Keratinocyte (primary cell): ENCODE measurements around the gene BCL11B. TPM values are rescaled to one million over a fixed set of nuclear protein-coding genes. Genes with fewer than 3 reads are reported as not detected.

Source experiments
- DNase-seq: peaks from one replicate; pipeline ENCODE4 v3.0.0-alpha.2; 2011; ENCODE audit warnings: low read depth, missing footprints, low spot score
- FAIRE-seq: peaks from 2 replicates; lab custom pipeline; 2011; peaks lifted over from hg19 to GRCh38; lab: Jason Lieb, UNC
- H2AFZ ChIP-seq: 2 replicates; pipeline ENCODE4 v1.6.0; 2012; ENCODE audit warnings: low read length, control low read depth, inconsistent platforms; ENCODE audit not compliant: control insufficient read depth
- H3K27ac ChIP-seq: 2 replicates; pipeline ENCODE4 v1.5.1; 2011; ENCODE audit warnings: low read length; ENCODE audit not compliant: control insufficient read depth, insufficient read depth
- H3K27me3 ChIP-seq: 3 replicates; pipeline ENCODE4 v1.6.0; 2011; ENCODE audit warnings: low read length; ENCODE audit not compliant: control insufficient read depth, insufficient read depth; ENCODE audit errors: extremely low read depth
- H3K36me3 ChIP-seq, 2 experiments: 2 replicates in 1 of 2; 3 replicates in 1 of 2; pipeline ENCODE4 v1.5.1; 2011; ENCODE audit warnings: low read length in 2 of 2, mild to moderate bottlenecking in 1 of 2; ENCODE audit not compliant: control insufficient read depth in 2 of 2, insufficient read depth in 2 of 2; ENCODE audit errors: extremely low read depth in 1 of 2
- H3K4me1 ChIP-seq: 3 replicates; pipeline ENCODE4 v1.5.1; 2011; ENCODE audit warnings: low read length; ENCODE audit not compliant: control insufficient read depth, insufficient read depth; ENCODE audit errors: extremely low read depth
- H3K4me2 ChIP-seq: 3 replicates; pipeline ENCODE4 v1.6.0; 2011; ENCODE audit warnings: low read depth, low read length; ENCODE audit not compliant: control insufficient read depth, insufficient read depth; ENCODE audit errors: extremely low read depth
- H3K4me3 ChIP-seq, 3 experiments: fragments of 200-600 bp in 1 of 3; sonication (generic) in 1 of 3; 2 replicates in 2 of 3; 3 replicates in 1 of 3; pipeline ENCODE4 v1.5.1; 2011 to 2016; ENCODE audit warnings: low read length in 3 of 3, mild to moderate bottlenecking in 3 of 3, control low read depth in 2 of 3, inconsistent platforms in 1 of 3, low read depth in 1 of 3, mixed read lengths in 1 of 3, mixed run types in 1 of 3, moderate library complexity in 1 of 3; ENCODE audit not compliant: control insufficient read depth in 2 of 3, insufficient read depth in 2 of 3; ENCODE audit errors: extremely low read depth in 1 of 3
- H3K79me2 ChIP-seq: 2 replicates; pipeline ENCODE4 v1.6.0; 2012; ENCODE audit warnings: low read length; ENCODE audit not compliant: control insufficient read depth, insufficient read depth
- H3K9ac ChIP-seq: 3 replicates; pipeline ENCODE4 v1.6.0; 2011; ENCODE audit warnings: low read length; ENCODE audit not compliant: control insufficient read depth, insufficient read depth; ENCODE audit errors: extremely low read depth
- H3K9me1 ChIP-seq: 3 replicates; pipeline ENCODE4 v1.6.0; 2011; ENCODE audit warnings: low read length; ENCODE audit not compliant: control insufficient read depth, insufficient read depth; ENCODE audit errors: extremely low read depth
- H3K9me3 ChIP-seq: 2 replicates; pipeline ENCODE4 v1.5.1; 2012; ENCODE audit warnings: low read depth, low read length; ENCODE audit not compliant: control insufficient read depth
- H4K20me1 ChIP-seq: 3 replicates; pipeline ENCODE4 v1.6.0; 2011; ENCODE audit warnings: low read length; ENCODE audit not compliant: control insufficient read depth, insufficient read depth; ENCODE audit errors: extremely low read depth
- CTCF ChIP-seq, 3 experiments: IDR thresholded peaks in 1 of 3; conservative IDR thresholded peaks in 1 of 3; optimal IDR thresholded peaks in 1 of 3; 2 replicates in 2 of 3; 3 replicates in 1 of 3; pipeline versions ENCODE3 to v1.5.1; 2011; ENCODE audit warnings: low read length in 3 of 3, mild to moderate bottlenecking in 3 of 3, moderate library complexity in 2 of 3, control low read depth in 1 of 3, inconsistent platforms in 1 of 3; ENCODE audit not compliant: insufficient read depth in 2 of 3; ENCODE audit errors: extremely low read depth in 1 of 3
- EZH2 ChIP-seq: IDR thresholded peaks from one replicate; pipeline ENCODE4 v1.6.1; 2012; ENCODE audit warnings: inconsistent platforms, mild to moderate bottlenecking, low read length, moderate library complexity
- dilution Hi-C: fragments of 300-500 bp; cut with MboI; formaldehyde crosslinking; loops from one replicate; pipeline ENCODE4 v1.7.0; 2020; ENCODE audit warnings: low sequenced_read_pairs; ENCODE audit not compliant: extremely low pct_ligation_motif_present
- polyA plus RNA-seq, 5 experiments: library from polyadenylated mRNA; depleted of rRNA in 3 of 5; stranded (reverse) in 3 of 5; stranded (forward) in 1 of 5; unstranded in 1 of 5; fragments of >200 nt; gene quantifications; 1 replicate in 1 of 5; 2 replicates in 3 of 5; 3 replicates in 1 of 5; pipeline versions ENCODE4 v1.2.1 to v1.2.3, GENCODE V29; 2011 to 2012; ENCODE audit warnings: missing spikeins in 2 of 5, low read depth in 1 of 5, low replicate concordance in 1 of 5

Gene BCL11B
- polyA plus RNA-seq, 1 donor (not counting 4 experiments of a cell fraction or from before 2014, with no cell fraction given) = 5.2 TPM

- H4K20me1 ChIP-seq = peaks cover 3% of the 10 kb centered on the region
- no peak for TF ChIP-seq EZH2
- peak in 1 of 3 experiments; percentile 4 for TF ChIP-seq CTCF (optimal IDR thresholded peaks at IDR 0.05 in 1 of 3, IDR thresholded peaks at IDR 0.05 in 1 of 3, conservative IDR thresholded peaks at IDR 0.05 in 1 of 3; ENCODE audit: extremely low read depth in 1 of 3, insufficient read depth in 2 of 3, low read length in 3 of 3)
- H3K4me3 ChIP-seq = peak overlapping the region; percentile 13 to 66 (median 43)
- H3K4me1 ChIP-seq = peaks cover 25% of the 10 kb centered on the region
- H3K27me3 ChIP-seq = no peaks in the 10 kb centered on the region
- peak overlapping the region; percentile 92 for H3K4me2 ChIP-seq
- H3K79me2 ChIP-seq = peaks cover 88% of the 10 kb centered on the region
- peaks cover 9 to 10% of the 10 kb centered on the region in 2 experiments for H3K36me3 ChIP-seq
- dilution Hi-C loops = no loop called here
- peak overlapping the region; percentile 75 for H3K9ac ChIP-seq
- peaks cover 2% of the 10 kb centered on the region for H3K9me1 ChIP-seq
- DNase-seq (no peak), FAIRE-seq (no peak)
- peak overlapping the region; percentile 49 for H3K27ac ChIP-seq
- no peaks in the 10 kb centered on the region for H3K9me3 ChIP-seq
- H2AFZ ChIP-seq = no peak overlapping the region
These were observed 80.5 kb downstream of the BCL11B start for GRCh38 chr14:99191395-99192027.

- TF ChIP-seq CTCF (optimal IDR thresholded peaks at IDR 0.05 in 1 of 3, IDR thresholded peaks at IDR 0.05 in 1 of 3, conservative IDR thresholded peaks at IDR 0.05 in 1 of 3; ENCODE audit: extremely low read depth in 1 of 3, insufficient read depth in 2 of 3, low read length in 3 of 3) = peak in 2 of 3 experiments; percentile 35 to 53
- TF ChIP-seq EZH2 = no peak
- no peak for FAIRE-seq
- peak overlapping the region in 1 of 3 experiments; percentile 43 for H3K4me3 ChIP-seq
These were observed 81.2 kb downstream of the BCL11B start for GRCh38 chr14:99190696-99191394.

More at GRCh38 chr14:99190696-99191394, 81.2 kb downstream of the BCL11B start:
- Histone ChIP-seq H3K27me3 (no peaks in the 10 kb centered on the region), H3K36me3 (peaks cover 2 to 10% of the 10 kb centered on the region in 2 experiments), H3K4me1 (peaks cover 25% of the 10 kb centered on the region), H3K9ac (no peak overlapping the region), H3K9me3 (no peaks in the 10 kb centered on the region), H2AFZ (no peak overlapping the region), H4K20me1 (peaks cover 3% of the 10 kb centered on the region), H3K27ac (no peak overlapping the region), H3K4me2 (peak overlapping the region; percentile 92), H3K9me1 (peaks cover 2% of the 10 kb centered on the region), H3K79me2 (peaks cover 90% of the 10 kb centered on the region)
- no peak for DNase-seq
- dilution Hi-C loops = no loop called here
